ENCODE measurements around the gene APBA2.

The APBA2 gene

DNA sequence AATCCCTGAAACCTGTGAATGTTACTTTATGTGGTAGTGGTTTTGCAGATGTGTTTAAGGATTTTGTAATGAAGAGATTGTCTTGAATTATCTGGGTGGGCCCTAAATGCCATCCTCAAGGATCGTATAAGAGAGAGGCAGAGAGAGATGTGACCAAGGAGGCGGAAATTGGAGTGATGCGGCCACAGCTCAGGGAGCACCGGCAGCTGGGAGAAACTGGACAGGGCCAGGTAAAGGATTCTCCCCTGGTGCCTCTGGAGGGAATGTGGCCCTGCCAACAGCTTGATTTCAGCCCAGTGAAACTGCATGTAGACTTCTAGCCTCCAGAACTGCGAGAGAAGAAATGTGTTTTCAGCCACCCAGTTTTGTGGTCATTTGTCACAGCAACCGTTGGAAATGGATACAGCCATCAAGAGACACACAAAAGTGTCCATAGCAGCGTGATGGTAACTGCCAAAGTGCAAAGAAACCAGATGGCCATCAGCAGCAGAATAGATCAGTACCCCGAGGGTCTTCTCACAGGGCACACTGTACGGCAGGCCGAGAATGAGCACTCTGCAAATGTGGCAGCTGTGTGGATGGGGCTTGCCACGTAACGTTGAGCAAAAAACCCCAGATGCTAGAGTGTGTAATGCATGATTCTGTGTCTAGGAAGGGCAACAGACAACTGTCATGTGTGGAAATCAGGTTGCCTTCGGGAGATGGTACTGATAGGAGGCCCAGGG, 12.2 kb downstream of the APBA2 start:
- DNase-seq = no peak

DNA sequence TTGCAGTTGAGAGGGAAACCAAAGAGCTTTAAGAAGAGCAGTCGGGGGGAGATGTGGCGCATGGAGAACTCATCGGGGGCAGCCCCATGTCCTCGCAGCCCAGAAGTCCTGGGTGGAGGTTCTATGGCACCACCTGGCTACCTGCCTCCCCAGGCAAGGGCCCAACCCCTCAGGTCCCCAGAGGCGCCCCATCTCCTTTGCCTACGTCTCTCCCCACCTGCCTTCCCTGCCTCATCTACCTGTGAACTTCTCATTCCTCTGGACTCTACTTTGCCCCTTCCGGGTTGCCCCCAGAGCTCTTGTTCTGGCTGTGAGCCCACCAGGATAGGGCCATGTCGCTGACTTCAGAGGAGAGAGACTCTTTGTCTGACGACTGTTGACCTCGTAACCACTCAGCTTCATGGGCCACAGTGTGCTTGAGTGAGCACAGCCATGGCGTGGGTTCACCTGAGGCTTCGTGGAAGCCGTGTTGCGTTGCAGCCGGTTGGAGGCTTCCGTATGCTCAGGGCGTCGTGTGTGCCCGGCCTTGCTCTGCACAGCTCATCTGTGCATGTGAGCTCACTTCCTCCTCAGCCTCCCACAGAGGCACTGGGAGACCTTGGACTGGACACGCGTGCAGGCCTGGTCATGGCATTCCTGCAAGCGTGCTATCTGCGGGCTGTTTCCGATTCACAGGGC, 13.4 kb downstream of the APBA2 start:
- DNase-seq = no peak

DNA sequence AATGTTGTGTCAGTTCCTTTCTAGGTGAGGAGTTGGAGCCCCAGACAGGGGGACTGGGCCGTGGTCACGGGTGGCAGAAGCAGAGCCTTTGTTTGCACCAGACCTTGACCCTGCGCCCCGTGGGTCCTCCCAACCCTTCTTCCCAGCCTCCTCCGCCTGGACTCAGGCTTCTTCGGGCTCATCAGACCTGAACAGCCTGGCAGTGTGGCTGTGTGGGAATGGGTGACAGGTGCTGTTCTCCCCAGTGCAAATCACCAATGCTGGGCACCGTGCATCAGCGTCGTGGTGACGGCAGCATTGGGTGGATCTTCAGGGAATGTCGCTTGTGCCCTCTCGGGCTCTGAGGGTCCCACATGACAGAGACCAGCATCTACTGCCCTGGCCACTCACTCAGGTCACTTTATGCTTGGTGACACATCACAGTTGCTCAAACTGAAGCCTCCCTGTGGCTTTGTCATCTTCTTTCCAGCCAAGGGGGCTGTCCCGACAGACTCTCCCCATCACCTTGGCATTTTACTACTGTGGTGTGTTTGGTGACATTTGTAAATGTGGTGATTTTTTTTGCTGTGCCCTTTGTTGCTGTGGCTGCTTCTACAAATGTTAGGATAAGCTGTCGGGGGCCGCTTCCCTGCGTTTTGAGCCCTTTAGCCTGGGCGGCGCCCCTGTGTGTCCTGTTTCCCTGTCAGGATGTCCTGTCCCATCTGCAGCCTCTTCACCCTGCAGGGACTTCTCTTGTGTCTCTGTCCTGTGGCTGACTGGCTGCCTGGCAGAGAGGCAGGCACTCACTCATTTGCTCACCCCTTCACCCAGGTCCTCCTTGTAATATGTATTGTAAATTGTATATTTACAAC, 14.5 kb downstream of the APBA2 start:
- DNase-seq = no peak

DNA sequence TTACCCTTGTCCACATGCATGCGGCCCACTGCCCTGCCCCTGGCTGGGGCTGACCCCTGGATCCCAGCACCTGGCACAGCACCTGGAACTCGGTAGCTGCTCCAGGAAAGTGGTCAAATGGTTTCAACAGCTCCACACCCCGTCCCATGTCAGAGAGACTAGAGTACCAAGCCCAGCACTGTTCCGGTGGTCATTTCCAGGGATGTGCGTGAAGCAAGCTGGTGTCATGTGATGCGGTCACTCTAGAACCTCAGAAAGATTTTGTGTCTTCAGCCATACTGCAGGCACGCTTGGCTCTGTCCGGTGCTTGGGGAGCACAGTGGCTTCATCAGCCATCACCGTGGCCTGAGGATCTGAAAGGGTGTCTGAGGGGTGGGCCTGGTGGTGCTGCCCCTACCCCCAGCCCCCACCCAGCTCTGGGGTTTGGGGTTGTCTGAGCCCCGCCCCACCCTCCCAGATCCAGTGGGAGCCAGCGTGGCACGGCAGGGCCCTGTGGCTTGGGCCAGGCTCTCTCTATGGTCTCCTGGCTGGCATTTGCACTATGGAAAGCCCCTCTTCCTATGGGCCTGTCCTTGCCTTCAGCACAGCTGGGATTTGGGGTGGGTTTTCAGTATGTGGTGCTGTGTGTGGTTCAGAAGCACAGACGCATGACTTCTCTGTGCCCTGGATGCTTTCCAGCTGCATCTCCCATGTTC, 15.3 kb downstream of the APBA2 start:
- no peak for DNase-seq

DNA sequence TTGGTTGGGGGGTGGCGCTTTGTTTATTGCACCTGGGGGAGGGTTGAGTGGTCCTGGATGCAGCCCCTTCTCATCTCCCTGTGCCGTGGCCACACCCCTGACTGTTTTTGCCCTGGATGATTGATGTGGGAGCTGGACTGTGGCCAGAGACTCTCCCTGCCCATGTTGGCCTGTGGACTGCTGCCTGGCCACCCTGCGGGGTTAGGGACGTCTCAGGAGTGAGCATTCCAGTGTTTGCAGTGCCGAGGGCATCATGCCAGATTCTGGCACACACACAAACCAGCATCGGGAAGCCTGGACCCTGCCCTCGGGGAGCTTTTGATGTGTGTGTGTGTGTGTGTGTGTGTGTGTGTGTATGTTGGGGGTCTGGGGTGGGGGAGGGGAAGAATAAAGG, 15.8 kb downstream of the APBA2 start:
- DNase-seq = no peak

DNA sequence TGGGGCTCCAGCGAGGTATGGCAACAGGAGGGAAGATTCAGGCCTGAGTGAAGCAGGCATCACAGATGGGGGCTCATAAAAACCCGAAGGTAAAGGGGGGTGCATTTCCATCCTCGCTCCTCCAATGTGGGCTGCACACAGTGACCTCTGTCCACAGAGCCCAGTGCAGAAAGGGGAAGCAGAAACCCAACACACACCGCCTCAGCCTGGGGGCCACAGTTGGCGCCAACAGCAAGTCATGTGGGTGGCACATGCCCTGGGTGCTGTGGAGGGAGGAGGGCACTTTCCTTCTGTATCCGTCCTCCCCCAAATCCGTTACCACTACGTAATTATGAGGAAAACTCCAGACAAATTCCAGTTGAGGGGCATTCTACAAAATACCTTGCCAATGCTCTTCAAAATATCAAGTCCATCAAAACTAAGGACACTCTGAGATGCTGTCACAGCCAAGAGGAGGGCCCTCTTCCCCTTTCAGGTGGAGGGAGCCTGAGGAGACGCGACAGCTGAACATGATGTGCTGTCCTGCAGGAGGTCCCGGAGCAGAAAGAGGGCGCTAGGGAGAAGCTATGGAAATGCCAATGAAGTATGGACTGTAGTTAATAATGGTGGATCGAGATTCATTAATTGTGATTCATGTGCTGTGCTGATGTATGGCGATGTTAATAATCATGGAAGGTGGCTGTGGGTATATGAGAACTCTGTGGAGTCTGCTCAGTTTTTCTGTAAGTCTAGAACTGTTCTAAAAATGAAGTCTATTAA, 16.4 kb downstream of the APBA2 start:
- DNase-seq = no peak

DNA sequence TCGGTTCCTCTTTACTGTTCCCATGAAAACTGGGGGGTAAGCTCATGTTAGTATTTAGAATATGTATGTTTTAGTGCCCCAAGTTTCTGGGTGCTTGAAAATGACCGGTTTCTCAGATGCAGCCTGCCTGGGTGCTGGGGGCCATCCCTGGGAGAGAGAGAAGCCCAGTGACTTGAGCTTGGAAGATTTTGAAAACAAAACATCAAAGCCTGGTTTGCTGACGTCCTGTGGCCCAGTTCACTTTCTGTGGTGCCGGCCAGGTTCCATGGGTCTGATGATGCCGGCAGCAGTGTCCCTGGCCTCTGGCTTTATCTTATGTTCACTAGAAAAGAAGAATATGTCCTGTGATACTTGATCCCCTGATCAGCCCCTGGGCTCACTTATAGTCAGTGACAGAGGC, 17.1 kb downstream of the APBA2 start:
- DNase-seq = no peak

DNA sequence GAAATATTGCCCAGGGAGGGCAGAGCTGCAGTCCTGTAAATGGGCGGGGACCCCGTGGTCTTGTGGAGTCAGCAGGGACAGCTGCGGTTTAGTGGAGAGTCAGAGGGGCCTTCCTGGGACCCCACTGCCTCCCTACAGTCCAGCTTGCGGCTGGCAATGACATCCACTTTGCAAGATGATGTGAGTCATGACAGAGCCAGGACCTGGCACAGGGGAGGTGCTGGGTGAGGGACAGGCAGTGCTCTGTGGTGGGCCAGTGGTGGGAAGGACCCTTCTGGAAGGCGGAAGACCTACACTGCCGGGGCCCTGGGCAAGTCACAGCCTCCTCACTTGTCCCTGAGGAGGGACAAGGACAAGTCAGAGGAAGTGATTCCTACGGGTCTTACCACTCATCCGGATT, 17.8 kb downstream of the APBA2 start:
- no peak for DNase-seq

DNA sequence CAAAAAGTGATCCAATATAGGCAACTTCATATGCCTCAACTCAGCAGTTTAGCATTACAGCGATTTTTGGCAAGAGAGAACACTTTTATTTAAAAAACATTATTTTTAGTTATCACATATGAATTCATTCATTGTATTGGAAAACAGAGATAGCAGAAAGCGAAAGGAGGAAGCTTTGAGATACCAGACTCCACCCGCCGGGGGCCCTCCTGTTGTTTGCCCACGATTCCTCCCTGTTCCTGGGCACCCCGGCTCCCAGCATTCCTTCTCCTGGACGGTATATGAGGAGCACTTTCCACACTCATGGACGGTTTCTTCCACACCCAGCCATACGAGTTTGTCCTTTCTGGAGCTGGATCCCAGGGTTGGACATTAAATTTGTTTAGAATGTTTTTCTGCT, 18.2 kb downstream of the APBA2 start:
- no peak for DNase-seq

DNA sequence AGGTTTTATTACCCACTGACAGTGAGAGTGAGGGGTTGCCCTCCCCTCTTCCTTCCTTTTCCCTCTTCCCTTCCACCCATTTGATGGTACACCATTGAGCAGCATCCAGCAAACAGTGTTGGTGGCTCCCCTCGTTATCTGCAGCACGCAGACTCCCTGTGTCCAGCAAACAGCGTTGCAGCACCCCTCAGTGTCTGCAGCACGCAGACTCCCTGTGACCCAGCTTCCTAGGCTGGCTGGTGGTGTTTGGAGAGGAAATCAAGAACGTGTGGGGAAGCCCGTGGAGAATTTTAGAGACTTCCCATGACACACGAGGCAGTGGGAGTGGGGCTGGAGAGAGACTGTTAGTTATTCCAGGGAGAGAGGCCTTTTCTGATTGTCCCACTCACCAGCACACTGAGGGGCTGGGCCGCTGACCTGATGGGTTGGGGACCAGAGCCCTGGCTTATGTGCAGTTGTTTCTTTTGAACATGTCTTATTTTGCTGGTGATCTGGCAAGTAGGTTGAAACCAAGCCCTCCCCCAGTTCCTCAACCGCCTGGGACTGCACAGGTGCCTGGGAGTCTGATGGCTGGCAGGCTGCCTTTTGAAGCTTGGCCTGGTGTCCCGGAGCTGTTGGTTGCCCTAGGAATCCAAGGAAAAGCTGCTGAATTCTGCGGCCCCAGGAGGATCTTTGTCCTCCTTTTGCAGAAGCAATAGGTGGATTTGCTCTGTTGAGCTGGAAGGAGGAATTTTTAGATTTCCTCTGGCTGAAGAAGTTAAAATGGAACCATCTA, 19.0 kb downstream of the APBA2 start:
- no peak for DNase-seq

DNA sequence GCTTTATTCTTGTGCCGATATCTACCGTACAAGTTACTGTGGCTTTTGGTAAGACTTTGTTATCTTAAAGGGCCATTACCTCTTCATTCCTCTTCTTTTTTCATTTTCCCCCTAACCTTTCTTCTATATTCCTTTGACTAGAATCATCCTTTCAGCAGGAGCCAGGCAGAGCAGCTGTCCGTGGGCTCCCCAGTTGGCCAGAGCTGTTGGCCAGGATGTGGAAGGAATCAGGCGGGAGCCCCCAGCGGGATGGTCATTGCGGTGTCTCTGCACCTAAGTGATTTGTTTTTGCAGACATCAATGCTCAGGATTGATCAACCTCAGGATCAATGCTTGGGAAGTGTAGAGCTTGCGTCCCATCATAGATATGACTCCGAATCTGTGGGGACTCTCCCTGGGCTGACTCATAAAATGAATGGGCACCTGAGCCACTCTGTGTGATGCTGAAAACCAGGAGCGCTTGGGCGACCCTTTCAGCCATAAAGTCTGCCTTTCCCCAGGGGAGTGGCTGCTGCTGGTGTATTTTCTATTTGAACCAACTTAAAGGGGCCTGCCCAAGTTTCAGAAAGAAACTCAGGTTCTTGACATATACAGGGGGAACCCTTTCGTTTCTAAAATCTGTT, 21.7 kb downstream of the APBA2 start:
- no peak for DNase-seq

DNA sequence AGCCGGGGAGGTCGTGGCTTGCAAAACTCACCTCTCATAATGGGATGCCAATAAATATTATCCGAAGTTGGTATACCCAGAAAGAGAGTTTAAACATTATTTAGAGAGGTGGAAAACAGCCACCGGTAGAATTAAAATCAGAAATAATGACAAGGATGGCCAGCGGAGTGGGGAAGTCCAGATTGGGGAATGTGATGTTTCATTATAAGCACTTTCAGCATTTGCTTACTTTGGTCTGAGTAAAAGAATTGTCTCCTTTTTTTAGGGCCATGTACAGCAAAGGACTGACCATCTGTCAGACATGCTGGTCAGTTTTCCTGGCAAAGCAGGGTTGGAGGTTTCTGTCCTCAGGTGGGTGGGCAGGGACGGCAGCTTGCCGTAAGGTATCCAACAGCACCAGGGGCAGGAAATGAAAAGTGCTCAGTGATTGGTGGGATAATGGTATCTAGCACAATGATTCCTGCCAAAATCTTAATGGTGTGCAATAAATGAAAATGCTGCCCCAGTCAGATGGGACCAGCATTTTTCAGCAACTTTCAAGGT, 24.3 kb downstream of the APBA2 start:
- DNase-seq = no peak

DNA sequence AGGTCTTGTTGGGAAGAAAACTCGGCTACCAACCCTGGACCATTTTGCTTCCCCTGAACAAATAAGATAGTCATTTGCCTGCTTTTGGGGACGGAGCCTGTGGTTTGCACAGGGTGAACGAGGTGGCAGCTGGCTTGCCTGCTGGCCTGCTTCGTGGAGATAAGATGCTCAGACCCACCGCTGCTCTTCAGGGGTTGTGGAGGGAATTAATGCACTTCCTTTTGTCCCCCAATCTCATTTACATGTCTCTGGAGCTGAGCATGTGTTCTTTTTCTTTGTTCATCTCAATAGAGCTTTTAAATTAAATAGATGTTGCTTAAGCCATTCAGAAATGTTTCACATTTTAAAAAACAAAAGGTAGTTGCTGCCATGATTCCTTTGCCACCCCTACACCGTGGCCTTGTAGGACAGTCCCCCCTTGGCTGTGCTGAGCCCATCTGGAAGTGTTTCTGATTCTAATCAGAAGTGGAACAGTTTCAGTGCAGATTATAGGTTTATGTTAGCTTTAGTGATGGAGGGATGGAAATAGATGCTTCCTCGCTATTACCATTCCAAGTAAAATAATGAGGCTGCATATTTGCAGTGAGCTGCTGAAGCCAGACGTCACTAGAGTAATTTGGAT, 25.6 kb downstream of the APBA2 start:
- no peak for DNase-seq

DNA sequence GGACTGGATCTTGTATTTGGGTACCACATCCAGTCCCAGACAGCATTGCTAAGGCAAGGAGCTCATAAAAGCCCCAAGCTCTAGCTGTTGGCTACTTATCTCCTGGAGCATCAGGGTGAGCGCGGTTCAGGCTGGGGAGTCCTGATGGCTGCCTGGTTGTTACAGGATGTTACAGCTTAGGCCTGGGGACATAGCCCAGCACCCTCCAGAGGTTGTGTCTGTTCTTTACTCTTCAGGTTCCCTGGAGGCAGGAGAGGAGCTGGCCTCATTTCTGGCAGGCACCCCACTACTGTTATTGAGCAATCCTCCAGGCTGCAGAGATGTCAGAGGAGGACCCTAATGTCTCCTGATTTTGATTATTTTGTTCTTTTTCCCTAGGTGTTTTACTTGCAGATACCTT, 26.6 kb downstream of the APBA2 start:
- DNase-seq = no peak

DNA sequence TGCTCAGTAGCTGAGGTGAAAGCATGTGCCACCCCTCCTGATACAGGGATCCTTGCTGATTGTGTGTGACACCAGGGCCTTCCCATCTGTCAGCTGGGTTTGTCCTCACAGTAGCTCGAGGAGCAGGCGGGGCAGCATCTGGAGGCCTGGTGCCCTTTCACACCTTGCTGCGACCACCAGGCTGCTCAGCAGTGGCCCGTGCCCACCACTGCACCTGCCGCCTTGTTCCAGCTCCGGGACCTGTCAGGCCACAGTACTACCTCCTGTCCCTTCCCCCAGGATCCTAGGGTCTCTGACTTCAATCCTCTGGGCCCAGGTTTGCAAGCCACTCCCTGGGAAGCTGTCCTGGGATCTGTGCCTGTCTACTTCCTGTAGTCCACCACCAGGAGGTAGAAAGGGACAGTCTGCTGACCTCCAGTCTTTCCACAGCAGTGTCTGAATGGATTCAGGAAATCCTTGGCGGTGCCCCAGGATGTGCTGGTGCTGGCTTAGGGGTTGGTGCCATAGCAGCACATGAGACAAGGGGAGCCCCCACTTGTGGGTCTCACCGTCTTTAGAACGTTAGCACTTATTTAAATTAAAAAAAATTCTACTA, 27.5 kb downstream of the APBA2 start:
- no peak for DNase-seq

DNA sequence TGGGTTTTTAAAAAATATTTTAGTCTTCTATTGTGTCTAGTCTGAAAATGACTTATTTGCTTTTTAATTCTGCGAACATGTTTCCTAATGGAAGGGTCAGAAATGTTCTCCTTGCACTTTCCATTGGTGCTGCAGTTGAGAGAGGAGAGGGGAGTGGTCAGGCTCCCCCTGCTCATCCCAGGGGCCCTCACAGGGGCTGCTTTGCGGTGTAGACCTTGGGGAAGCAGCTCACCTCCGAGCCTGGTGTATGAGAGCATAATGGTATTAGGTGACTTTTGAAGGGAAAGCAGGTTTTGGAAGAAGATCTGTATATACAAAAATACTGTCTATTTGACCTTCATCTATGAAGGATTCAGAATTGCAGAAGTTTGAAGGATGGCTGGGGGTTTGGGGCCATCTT, 28.3 kb downstream of the APBA2 start:
- no peak for DNase-seq

DNA sequence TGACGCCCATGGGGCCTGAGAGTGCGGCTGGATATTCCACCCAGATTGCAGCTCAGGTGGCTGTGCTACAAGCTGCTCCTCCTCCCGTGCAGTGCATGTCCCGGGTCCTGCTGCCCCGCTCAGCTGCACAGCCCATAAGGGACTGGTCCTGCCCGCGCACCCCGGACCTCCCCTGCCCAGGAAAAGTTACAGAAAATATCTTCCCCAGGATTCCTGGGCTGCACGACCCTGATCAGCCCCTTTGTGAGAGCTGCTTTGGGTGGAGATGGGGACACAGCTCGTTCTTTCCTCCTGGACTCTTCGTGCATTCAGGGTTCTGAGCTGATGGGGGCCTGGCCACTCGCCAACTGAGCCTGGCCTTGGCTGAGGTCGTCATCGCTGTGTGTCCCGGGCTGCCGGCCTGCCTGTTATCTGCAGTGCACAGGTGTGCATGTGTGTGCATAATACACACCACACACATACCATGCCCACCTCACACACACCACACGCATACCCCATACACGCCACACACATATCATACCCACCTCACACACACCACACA, 28.8 kb downstream of the APBA2 start:
- DNase-seq = no peak

DNA sequence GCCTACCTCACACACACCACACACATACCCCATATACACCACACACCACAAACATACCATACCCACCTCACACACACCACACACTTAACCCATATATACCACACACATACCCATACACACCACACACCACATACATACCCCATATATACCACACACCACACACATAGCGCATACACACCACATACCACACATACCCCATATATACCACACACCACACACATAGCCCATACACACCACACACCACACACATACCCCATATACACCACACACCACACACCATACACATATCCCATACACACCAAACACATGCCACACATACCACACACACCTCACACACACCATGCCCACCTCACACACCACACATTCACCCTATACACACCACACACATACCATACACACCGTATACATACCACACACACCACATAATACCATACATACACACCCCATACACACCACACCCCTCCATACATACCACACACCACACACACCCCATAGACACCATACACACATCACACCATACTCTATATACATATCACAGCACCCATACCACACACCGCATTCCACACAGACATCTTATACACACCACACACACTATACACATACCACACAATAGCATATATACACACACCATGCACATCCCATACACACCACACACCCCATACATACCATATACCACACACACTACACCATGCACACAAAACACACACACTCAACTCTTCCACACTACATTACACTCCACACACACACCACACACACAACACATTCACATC, 29.5 kb downstream of the APBA2 start:
- DNase-seq = no peak

DNA sequence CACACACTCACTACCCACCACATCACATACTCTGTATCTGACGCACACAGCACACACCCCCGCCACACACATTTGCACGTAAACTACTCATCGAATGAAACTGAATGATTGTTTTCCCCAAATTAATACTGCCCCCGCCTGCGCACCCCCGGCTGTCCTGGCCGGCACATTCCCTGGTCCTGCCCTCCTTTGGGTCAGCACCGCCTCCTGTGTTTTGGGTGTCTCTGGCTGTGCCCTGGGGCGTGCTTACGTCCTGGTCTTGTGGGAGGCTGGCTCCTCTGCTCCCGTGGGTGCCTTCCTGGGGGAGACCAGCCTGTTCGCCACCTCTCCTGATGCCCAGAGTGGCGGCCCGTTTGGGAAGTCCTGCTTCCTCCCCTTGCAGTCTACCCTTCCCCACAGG, 30.2 kb downstream of the APBA2 start:
- DNase-seq = no peak
